ENCODE results near the gene GLT6D1.

GLT6D1 gene

GRCh38 chr9:135579356-135579755, 60.0 kb downstream of the GLT6D1 start:
- Histone ChIP-seq H3K4me1 (ENCODE audit: control insufficient read depth, insufficient read depth, low read length) (no peaks in the 10 kb centered on the region), H3K4me2 (ENCODE audit: low read length) (no peak overlapping the region), H3K9me3 (replicated peaks; ENCODE audit: low read length) (no peaks in the 10 kb centered on the region), H3K9ac (ENCODE audit: low read depth, low read length) (no peak overlapping the region), H3K4me3 (ENCODE audit: low read length) (no peak overlapping the region), H3K27me3 (ENCODE audit: control insufficient read depth, insufficient read depth, low read length) (no peaks in the 10 kb centered on the region), H3K36me3 (ENCODE audit: insufficient read depth, low read length) (no peaks in the 10 kb centered on the region)

GRCh38 chr9:135577256-135577655, 62.1 kb downstream of the GLT6D1 start:
- Histone ChIP-seq H3K4me3 (ENCODE audit: low read length) (no peak overlapping the region), H3K9me3 (replicated peaks; ENCODE audit: low read length) (no peaks in the 10 kb centered on the region), H3K4me1 (ENCODE audit: control insufficient read depth, insufficient read depth, low read length) (no peaks in the 10 kb centered on the region), H3K9ac (ENCODE audit: low read depth, low read length) (no peak overlapping the region), H3K4me2 (ENCODE audit: low read length) (no peak overlapping the region), H3K36me3 (ENCODE audit: insufficient read depth, low read length) (no peaks in the 10 kb centered on the region), H3K27me3 (ENCODE audit: control insufficient read depth, insufficient read depth, low read length) (no peaks in the 10 kb centered on the region)

GRCh38 chr9:135575995-135576631, 63.2 kb downstream of the GLT6D1 start:
- Histone ChIP-seq H3K4me3 (ENCODE audit: low read length) (no peak overlapping the region), H3K9me3 (replicated peaks; ENCODE audit: low read length) (no peaks in the 10 kb centered on the region), H3K4me1 (ENCODE audit: control insufficient read depth, insufficient read depth, low read length) (no peaks in the 10 kb centered on the region), H3K36me3 (ENCODE audit: insufficient read depth, low read length) (no peaks in the 10 kb centered on the region), H3K4me2 (ENCODE audit: low read length) (no peak overlapping the region), H3K9ac (ENCODE audit: low read depth, low read length) (no peak overlapping the region), H3K27me3 (ENCODE audit: control insufficient read depth, insufficient read depth, low read length) (no peaks in the 10 kb centered on the region)

GRCh38 chr9:135574943-135575342, 64.4 kb downstream of the GLT6D1 start:
- Histone ChIP-seq H3K4me1 (ENCODE audit: control insufficient read depth, insufficient read depth, low read length) (no peaks in the 10 kb centered on the region), H3K9me3 (replicated peaks; ENCODE audit: low read length) (no peaks in the 10 kb centered on the region), H3K4me2 (ENCODE audit: low read length) (no peak overlapping the region), H3K36me3 (ENCODE audit: insufficient read depth, low read length) (no peaks in the 10 kb centered on the region), H3K4me3 (ENCODE audit: low read length) (no peak overlapping the region), H3K27me3 (ENCODE audit: control insufficient read depth, insufficient read depth, low read length) (no peaks in the 10 kb centered on the region), H3K9ac (ENCODE audit: low read depth, low read length) (no peak overlapping the region)

GRCh38 chr9:135574331-135574730, 65.0 kb downstream of the GLT6D1 start:
- Histone ChIP-seq H3K27me3 (ENCODE audit: control insufficient read depth, insufficient read depth, low read length) (no peaks in the 10 kb centered on the region), H3K36me3 (ENCODE audit: insufficient read depth, low read length) (no peaks in the 10 kb centered on the region), H3K9me3 (replicated peaks; ENCODE audit: low read length) (no peaks in the 10 kb centered on the region), H3K4me3 (ENCODE audit: low read length) (no peak overlapping the region), H3K9ac (ENCODE audit: low read depth, low read length) (no peak overlapping the region), H3K4me1 (ENCODE audit: control insufficient read depth, insufficient read depth, low read length) (no peaks in the 10 kb centered on the region), H3K4me2 (ENCODE audit: low read length) (no peak overlapping the region)

Data from skeletal muscle satellite cell (primary cell).